ENCODE results near the gene CNTFR. TPM values are rescaled to one million over a fixed set of nuclear protein-coding genes. Genes with fewer than 3 reads are reported as not detected.

Gene CNTFR
- total RNA-seq, 2 experiments from 2014 or later, result not detected

GRCh38 chr9:34566972-34567371 lies 22.6 kb downstream of the CNTFR start:
- no peak for TF ChIP-seq EZH2phosphoT487 (IDR thresholded peaks at IDR 0.05; ENCODE audit: borderline replicate concordance, low read depth, low read length)
- TF ChIP-seq, protein P1, sequence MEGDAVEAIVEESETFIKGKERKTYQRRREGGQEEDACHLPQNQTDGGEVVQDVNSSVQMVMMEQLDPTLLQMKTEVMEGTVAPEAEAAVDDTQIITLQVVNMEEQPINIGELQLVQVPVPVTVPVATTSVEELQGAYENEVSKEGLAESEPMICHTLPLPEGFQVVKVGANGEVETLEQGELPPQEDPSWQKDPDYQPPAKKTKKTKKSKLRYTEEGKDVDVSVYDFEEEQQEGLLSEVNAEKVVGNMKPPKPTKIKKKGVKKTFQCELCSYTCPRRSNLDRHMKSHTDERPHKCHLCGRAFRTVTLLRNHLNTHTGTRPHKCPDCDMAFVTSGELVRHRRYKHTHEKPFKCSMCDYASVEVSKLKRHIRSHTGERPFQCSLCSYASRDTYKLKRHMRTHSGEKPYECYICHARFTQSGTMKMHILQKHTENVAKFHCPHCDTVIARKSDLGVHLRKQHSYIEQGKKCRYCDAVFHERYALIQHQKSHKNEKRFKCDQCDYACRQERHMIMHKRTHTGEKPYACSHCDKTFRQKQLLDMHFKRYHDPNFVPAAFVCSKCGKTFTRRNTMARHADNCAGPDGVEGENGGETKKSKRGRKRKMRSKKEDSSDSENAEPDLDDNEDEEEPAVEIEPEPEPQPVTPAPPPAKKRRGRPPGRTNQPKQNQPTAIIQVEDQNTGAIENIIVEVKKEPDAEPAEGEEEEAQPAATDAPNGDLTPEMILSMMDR (conservative IDR thresholded peaks at IDR 0.05; ENCODE audit: low read length), result no peak
- ChIA-PET CTCF (ENCODE audit: unreplicated experiment) (no interaction called here), POLR2A (no interaction called here)
- no peak overlapping the region for H3K4me3 ChIP-seq (ENCODE audit: low read depth, low read length, poor library complexity, severe bottlenecking)
- peaks cover 5% of the 10 kb centered on the region; the same call in 1 of the 2 replicates for H3K9me3 ChIP-seq (ENCODE audit: low read length)
- no peak overlapping the region for H3K27ac ChIP-seq (ENCODE audit: low read depth, low read length, poor library complexity, severe bottlenecking)
- DNase-seq (ENCODE audit: low spot score), result no peak
- no peaks in the 10 kb centered on the region for H3K9me2 ChIP-seq (ENCODE audit: insufficient read depth, low read length)
- H3K79me2 ChIP-seq (ENCODE audit: insufficient read depth, low read depth, low read length), result no peaks in the 10 kb centered on the region
- no peak overlapping the region for H2AFZ ChIP-seq (ENCODE audit: low read length)
- H4K20me1 ChIP-seq (ENCODE audit: insufficient read depth, low read length), result no peaks in the 10 kb centered on the region
- H3K4me2 ChIP-seq (ENCODE audit: low read length), result no peak overlapping the region
- no TSS peak for BruUV-seq (replicated peaks)
- H3K4me1 ChIP-seq (ENCODE audit: insufficient read depth, low read length, poor library complexity, severe bottlenecking), result no peaks in the 10 kb centered on the region
- intact Hi-C loops (cut with micrococcal nuclease; ENCODE audit: unreplicated experiment), result no loop called here
- H3K36me3 ChIP-seq (ENCODE audit: insufficient read depth, low read length), result no peaks in the 10 kb centered on the region

DNA sequence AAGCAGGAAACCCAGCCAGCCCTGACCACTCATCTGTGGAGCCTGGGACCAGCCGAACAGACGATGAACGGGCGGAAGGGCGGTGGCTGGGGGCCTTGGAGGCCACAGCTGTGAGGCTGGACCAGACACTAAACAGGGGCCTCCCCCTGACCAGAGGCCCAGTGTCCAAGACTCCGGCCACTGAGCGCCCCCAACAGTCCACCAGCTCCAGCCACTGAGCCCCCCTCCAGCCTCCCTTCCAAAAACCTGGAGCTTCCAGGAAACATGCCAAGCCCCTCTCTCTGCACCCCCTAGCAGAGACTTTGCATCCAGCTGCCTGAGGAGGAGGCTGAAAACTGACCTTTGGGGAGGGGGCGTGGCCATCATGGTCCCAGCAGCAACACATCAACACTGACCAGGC lies 23.2 kb downstream of the CNTFR start:
- TF ChIP-seq, protein P1 (conservative IDR thresholded peaks at IDR 0.05; ENCODE audit: low read length), result no peak
- no peak for TF ChIP-seq EZH2phosphoT487 (IDR thresholded peaks at IDR 0.05; ENCODE audit: borderline replicate concordance, low read depth, low read length)
- Histone ChIP-seq H3K9me3 (ENCODE audit: low read length) (peaks cover 9% of the 10 kb centered on the region; the same call in 1 of the 2 replicates), H3K4me1 (ENCODE audit: insufficient read depth, low read length, poor library complexity, severe bottlenecking) (no peaks in the 10 kb centered on the region), H3K4me2 (ENCODE audit: low read length) (no peak overlapping the region), H3K27ac (ENCODE audit: low read depth, low read length, poor library complexity, severe bottlenecking) (no peak overlapping the region), H3K36me3 (ENCODE audit: insufficient read depth, low read length) (no peaks in the 10 kb centered on the region), H2AFZ (ENCODE audit: low read length) (no peak overlapping the region), H3K9me2 (ENCODE audit: insufficient read depth, low read length) (no peaks in the 10 kb centered on the region), H4K20me1 (ENCODE audit: insufficient read depth, low read length) (no peaks in the 10 kb centered on the region), H3K79me2 (ENCODE audit: insufficient read depth, low read depth, low read length) (no peaks in the 10 kb centered on the region), H3K4me3 (ENCODE audit: low read depth, low read length, poor library complexity, severe bottlenecking) (no peak overlapping the region)
- BruUV-seq (replicated peaks), result no TSS peak
- intact Hi-C loops (cut with micrococcal nuclease; ENCODE audit: unreplicated experiment), result no loop called here
- POLR2A ChIA-PET, result no interaction called here
- CTCF ChIA-PET (ENCODE audit: unreplicated experiment), result no interaction called here
- DNase-seq (ENCODE audit: low spot score), result no peak

GRCh38 chr9:34565856-34566255 lies 23.7 kb downstream of the CNTFR start:
- H3K9me2 ChIP-seq (ENCODE audit: insufficient read depth, low read length), result no peaks in the 10 kb centered on the region
- no peak overlapping the region for H3K4me2 ChIP-seq (ENCODE audit: low read length)
- peaks cover 9% of the 10 kb centered on the region; the same call in 1 of the 2 replicates for H3K9me3 ChIP-seq (ENCODE audit: low read length)
- ChIA-PET POLR2A (no interaction called here), CTCF (ENCODE audit: unreplicated experiment) (no interaction called here)
- H3K36me3 ChIP-seq (ENCODE audit: insufficient read depth, low read length), result no peaks in the 10 kb centered on the region
- H3K4me1 ChIP-seq (ENCODE audit: insufficient read depth, low read length, poor library complexity, severe bottlenecking), result no peaks in the 10 kb centered on the region
- intact Hi-C loops (cut with micrococcal nuclease; ENCODE audit: unreplicated experiment), result no loop called here
- no peaks in the 10 kb centered on the region for H4K20me1 ChIP-seq (ENCODE audit: insufficient read depth, low read length)
- BruUV-seq (replicated peaks), result no TSS peak
- no peak overlapping the region for H3K27ac ChIP-seq (ENCODE audit: low read depth, low read length, poor library complexity, severe bottlenecking)
- no peak overlapping the region for H3K4me3 ChIP-seq (ENCODE audit: low read depth, low read length, poor library complexity, severe bottlenecking)
- no peak overlapping the region for H2AFZ ChIP-seq (ENCODE audit: low read length)
- TF ChIP-seq EZH2phosphoT487 (IDR thresholded peaks at IDR 0.05; ENCODE audit: borderline replicate concordance, low read depth, low read length), result no peak
- TF ChIP-seq, protein P1 (conservative IDR thresholded peaks at IDR 0.05; ENCODE audit: low read length), result no peak
- no peaks in the 10 kb centered on the region for H3K79me2 ChIP-seq (ENCODE audit: insufficient read depth, low read depth, low read length)
- no peak for DNase-seq (ENCODE audit: low spot score)

Data from OCI-LY7 (cell line).